Prostate gland (tissue), 2 donors: Measurements from ENCODE around the gene ZNF148. TPM values are rescaled to one million over a fixed set of nuclear protein-coding genes. Genes with fewer than 3 reads are reported as not detected.
A peak's percentile ranks its signal among the peaks of the same experiment; 100 is the strongest.

Source experiments
- DNase-seq: peaks from one replicate; pipeline ENCODE4 v3.0.0-alpha.2; 2019; ENCODE audit warnings: low spot score
- H3K27ac ChIP-seq, 2 donors: fragments of 200-600 bp; sonication (generic); 2 replicates each; pipeline ENCODE4 v1.5.1; 2017 to 2019
- H3K27me3 ChIP-seq: fragments of 200-600 bp; sonication (generic); replicated peaks from 2 replicates; pipeline ENCODE4 v1.5.1; 2019; ENCODE audit not compliant: insufficient read depth
- H3K36me3 ChIP-seq, 2 donors: fragments of 200-600 bp; sonication (generic); 1 replicate in 1 of 2; 2 replicates in 1 of 2; pipeline versions ENCODE4 v1.5.1 to v1.8.1; 2017 to 2019
- H3K4me1 ChIP-seq: fragments of 200-600 bp; sonication (generic); replicated peaks from 2 replicates; pipeline ENCODE4 v1.5.1; 2019
- H3K4me3 ChIP-seq, 2 donors: fragments of 200-600 bp; sonication (generic); 2 replicates each; pipeline ENCODE4 v1.5.1; 2017 to 2019
- H3K9me3 ChIP-seq: fragments of 200-600 bp; sonication (generic); 2 replicates; pipeline ENCODE4 v1.5.1; 2017
- POLR2A ChIP-seq: fragments of 450-650 bp; IDR thresholded peaks from one replicate; pipeline ENCODE4 v1.6.1; 2016; ENCODE audit warnings: antibody characterized with exemption, mild to moderate bottlenecking
- POLR2AphosphoS5 ChIP-seq: sonication (generic); formaldehyde crosslinking; IDR thresholded peaks from one replicate; pipeline ENCODE4 v1.6.1; 2017; ENCODE audit warnings: antibody characterized with exemption
- WGBS: methylation state at CpG from one replicate; pipeline ENCODE4 v1.1.5; 2018; 5-methylcytosine and 5-hydroxymethylcytosine counted together
- intact Hi-C: fragments of 100-400 bp; cut with DNase I; formaldehyde crosslinking; loops from one replicate; pipeline ENCODE4 v1.14.2; 2022
- total RNA-seq, 2 donors: library from RNA; depleted of rRNA; stranded (reverse); fragments of >200 nt; gene quantifications; one replicate each; pipeline ENCODE4 v1.1.0, GENCODE V29; 2016
- TF ChIP-seq, protein P1 (sequence below), 4 experiments: fragments of 200-600 bp in 2 of 4; fragments of 450-650 bp in 2 of 4; sonication (generic) in 2 of 4; IDR thresholded peaks; 1 replicate in 3 of 4; 2 replicates in 1 of 4; pipeline ENCODE4 v1.5.1; 2016 to 2019; ENCODE audit warnings: antibody characterized with exemption in 4 of 4, mild to moderate bottlenecking in 2 of 4, moderate library complexity in 2 of 4

The ZNF148 gene
- total RNA-seq, 2 donors from 2014 or later: 26.9 to 28.5 TPM

DNA sequence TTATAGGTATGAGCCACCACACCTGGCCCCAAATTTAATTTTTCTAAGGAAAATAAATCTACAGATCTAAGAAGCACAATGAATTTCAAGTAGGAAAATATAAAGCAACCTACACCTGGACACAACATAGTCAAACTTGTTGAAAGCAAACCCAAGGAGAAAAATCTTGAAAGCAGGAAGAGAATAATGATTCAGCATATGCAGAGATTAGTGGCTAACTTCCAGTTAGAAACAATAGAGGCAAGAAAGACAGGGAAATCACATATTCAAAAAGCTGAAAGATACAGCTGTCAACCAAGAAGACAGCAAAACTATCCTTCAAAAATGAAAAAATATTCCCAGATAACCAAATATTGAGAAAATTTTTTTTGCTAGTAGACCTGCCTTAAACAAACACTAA, 49.4 kb downstream of the ZNF148 start:
- H3K4me1 ChIP-seq: no peaks in the 10 kb centered on the region
- TF ChIP-seq, protein P1, sequence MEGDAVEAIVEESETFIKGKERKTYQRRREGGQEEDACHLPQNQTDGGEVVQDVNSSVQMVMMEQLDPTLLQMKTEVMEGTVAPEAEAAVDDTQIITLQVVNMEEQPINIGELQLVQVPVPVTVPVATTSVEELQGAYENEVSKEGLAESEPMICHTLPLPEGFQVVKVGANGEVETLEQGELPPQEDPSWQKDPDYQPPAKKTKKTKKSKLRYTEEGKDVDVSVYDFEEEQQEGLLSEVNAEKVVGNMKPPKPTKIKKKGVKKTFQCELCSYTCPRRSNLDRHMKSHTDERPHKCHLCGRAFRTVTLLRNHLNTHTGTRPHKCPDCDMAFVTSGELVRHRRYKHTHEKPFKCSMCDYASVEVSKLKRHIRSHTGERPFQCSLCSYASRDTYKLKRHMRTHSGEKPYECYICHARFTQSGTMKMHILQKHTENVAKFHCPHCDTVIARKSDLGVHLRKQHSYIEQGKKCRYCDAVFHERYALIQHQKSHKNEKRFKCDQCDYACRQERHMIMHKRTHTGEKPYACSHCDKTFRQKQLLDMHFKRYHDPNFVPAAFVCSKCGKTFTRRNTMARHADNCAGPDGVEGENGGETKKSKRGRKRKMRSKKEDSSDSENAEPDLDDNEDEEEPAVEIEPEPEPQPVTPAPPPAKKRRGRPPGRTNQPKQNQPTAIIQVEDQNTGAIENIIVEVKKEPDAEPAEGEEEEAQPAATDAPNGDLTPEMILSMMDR (IDR thresholded peaks at IDR 0.05): no peak
- no peak for TF ChIP-seq POLR2A
- TF ChIP-seq POLR2AphosphoS5: no peak
- H3K27ac ChIP-seq: no peak overlapping the region
- H3K36me3 ChIP-seq: no peaks in the 10 kb centered on the region
- H3K9me3 ChIP-seq: no peaks in the 10 kb centered on the region
- no peak overlapping the region for H3K4me3 ChIP-seq
- intact Hi-C loops: no loop called here
- DNase-seq: no peak
- no peaks in the 10 kb centered on the region for H3K27me3 ChIP-seq

DNA sequence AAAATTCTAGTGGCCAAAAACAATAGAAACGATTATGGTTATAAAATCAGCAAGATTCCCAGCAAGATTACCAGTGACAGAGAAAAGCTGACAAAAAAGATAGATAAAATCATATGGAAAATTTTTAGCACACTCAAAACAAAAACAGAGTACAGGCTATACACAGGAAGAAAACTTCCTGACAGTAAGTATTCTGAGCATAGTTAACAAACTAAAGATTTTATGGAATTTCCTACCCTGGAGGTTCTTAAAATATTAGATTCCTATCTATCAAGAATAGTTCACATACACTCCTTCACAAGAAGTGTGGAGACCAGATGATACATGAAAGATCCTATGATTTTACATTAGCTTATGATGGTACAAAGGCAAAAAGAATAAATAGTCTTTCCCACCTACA, 50.8 kb downstream of the ZNF148 start:
- H3K27me3 ChIP-seq: no peaks in the 10 kb centered on the region
- no peaks in the 10 kb centered on the region for H3K36me3 ChIP-seq
- TF ChIP-seq POLR2AphosphoS5 (no peak), POLR2A (no peak)
- TF ChIP-seq, protein P1 (IDR thresholded peaks at IDR 0.05): no peak
- H3K4me3 ChIP-seq: no peak overlapping the region
- 34% methylated on average over 1 of the region's 1 CpG for WGBS
- H3K27ac ChIP-seq: no peak overlapping the region
- no peaks in the 10 kb centered on the region for H3K4me1 ChIP-seq
- intact Hi-C loops: no loop called here
- DNase-seq: no peak
- no peaks in the 10 kb centered on the region for H3K9me3 ChIP-seq

- DNase-seq: no peak
- H3K4me1 ChIP-seq: no peaks in the 10 kb centered on the region
Measured at GRCh38 chr3:125322917-125323316, 52.2 kb downstream of the ZNF148 start.

DNA sequence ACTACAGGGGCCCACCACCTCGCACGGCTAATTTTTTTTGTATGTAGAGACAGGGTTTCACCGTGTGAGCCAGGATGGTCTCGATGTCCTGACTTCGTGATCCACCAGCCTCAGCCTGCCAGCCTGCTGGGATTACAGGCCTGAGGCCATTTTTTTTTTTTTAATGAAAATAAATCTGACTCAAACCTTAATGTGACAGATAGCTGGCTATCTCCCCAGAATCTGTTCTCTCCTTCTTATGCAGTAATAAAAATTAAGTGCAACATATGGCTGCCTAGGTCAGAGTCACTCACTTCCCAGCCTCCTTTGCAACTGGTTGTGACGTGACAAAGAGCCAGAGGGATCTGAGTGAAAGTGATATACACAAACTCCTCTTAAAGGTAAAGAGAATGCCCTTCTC, 53.0 kb downstream of the ZNF148 start:
- no peaks in the 10 kb centered on the region for H3K9me3 ChIP-seq
- H3K4me3 ChIP-seq: no peak overlapping the region
- no peak overlapping the region for H3K27ac ChIP-seq
- 26% methylated on average over 6 of the region's 6 CpGs for WGBS
- TF ChIP-seq, protein P1 (IDR thresholded peaks at IDR 0.05): no peak
- TF ChIP-seq POLR2AphosphoS5: peak; percentile 33
- DNase-seq: peak; percentile 6
- H3K36me3 ChIP-seq: no peaks in the 10 kb centered on the region
- no peaks in the 10 kb centered on the region for H3K27me3 ChIP-seq
- H3K4me1 ChIP-seq: no peaks in the 10 kb centered on the region
- intact Hi-C loops: no loop called here

More at GRCh38 chr3:125322917-125323316, 52.2 kb downstream of the ZNF148 start:
- intact Hi-C loops: no loop called here
- TF ChIP-seq POLR2A (no peak), POLR2AphosphoS5 (no peak)
- TF ChIP-seq, protein P1 (IDR thresholded peaks at IDR 0.05): no peak
- H3K27ac ChIP-seq: no peak overlapping the region
- H3K36me3 ChIP-seq: no peaks in the 10 kb centered on the region
- WGBS: 93% methylated on average over 2 of the region's 2 CpGs
- H3K27me3 ChIP-seq: no peaks in the 10 kb centered on the region
- no peaks in the 10 kb centered on the region for H3K9me3 ChIP-seq
- no peak overlapping the region for H3K4me3 ChIP-seq

DNA sequence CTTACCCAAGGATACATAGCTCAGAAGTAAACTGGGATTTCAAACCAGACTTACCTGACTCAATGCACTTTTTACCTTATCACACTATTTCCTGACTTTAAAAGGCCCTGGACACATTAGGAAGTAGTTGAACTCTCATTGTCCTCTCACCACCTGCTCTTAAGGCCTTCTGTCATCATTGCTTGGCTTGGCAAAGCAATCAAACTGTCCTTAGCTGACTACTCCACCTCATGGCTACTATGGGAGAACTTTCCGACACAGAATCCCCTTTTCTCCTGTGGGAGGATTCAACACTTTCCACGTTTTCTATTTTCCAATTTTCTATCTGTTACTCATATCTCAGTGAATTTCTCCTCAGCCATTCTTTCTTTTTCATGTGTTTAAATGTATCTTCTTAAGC, 55.4 kb downstream of the ZNF148 start:
- Histone ChIP-seq H3K4me3 (no peak overlapping the region), H3K9me3 (no peaks in the 10 kb centered on the region), H3K27me3 (no peaks in the 10 kb centered on the region), H3K27ac (no peak overlapping the region), H3K4me1 (no peaks in the 10 kb centered on the region), H3K36me3 (no peaks in the 10 kb centered on the region)
- intact Hi-C loops: no loop called here
- TF ChIP-seq POLR2AphosphoS5 (no peak), POLR2A (no peak)
- TF ChIP-seq, protein P1 (IDR thresholded peaks at IDR 0.05): no peak
- 95% methylated on average over 2 of the region's 2 CpGs for WGBS
- no peak for DNase-seq
